ENCODE measurements around the gene CUL7.

The CUL7 gene

DNA sequence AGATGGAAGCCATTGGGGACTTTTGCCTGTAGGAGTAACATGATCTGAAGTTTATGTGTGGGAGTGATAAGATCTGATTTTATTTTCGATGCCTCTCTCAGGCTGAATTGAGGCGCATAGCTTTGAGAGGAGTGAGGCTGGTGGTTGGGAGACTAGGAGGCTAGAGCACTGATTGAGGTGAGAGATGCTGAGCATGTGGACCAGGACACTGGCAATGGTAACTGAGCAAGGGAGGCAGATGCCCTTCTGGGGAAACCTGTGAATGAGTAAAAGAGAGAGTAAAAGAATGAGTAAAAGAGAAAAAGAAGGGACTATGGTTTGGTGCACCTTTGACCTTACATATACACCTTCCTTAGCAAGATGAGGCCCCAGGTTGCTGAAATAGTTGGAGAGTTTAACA, 29.2 kb downstream of the CUL7 start:
- no peak for DNase-seq (ENCODE audit: low spot score)
- no peaks in the 10 kb centered on the region for H3K9me3 Mint-ChIP-seq
- H3K4me1 Mint-ChIP-seq (ENCODE audit: low read depth): peaks cover 11% of the 10 kb centered on the region
- H3K27ac Mint-ChIP-seq: peak overlapping the region; percentile 4
- H3K27me3 Mint-ChIP-seq (ENCODE audit: low read depth): no peaks in the 10 kb centered on the region
- H3K36me3 Mint-ChIP-seq (ENCODE audit: low read depth): peaks cover 46% of the 10 kb centered on the region
- no peak overlapping the region for H3K4me3 Mint-ChIP-seq

DNA sequence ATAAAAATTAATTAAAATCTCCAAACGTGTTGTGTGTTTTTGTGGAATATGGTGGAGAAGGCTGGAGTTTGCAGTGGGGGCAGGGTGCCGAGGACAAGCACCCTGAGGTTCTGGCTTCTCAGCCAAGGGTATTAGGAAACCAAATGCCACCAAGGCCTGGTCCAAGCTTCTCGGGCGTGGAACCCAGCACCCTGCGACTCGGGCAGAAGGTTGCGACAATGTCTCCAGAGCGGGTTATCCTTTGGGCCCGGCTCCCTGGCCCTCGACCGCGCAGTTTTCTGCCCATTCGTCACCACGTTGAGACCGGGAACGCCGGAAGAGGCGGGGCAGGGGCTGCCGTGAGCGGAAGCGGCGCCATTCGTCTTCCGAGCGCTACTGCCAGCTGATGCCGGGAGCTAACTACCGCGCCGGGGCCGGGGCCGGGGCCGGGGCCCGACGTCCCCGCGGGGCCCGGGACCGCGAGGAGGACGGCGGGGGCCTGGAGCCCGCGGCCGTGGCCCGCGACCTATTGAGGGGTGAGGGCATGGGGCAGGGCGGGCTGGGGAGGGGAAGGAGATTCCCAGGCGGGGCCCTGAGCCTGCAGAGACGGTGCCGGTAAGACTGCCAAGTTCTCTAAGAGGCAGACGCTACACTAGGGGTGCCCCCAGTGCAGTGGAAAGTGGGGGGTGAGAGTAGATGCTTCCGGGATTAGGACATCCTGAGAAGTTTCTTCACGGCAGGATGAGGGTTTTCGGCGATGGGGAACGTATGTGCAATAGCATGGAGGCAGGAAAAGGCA, 32.2 kb downstream of the CUL7 start, which contains the start of gene RRP36:
RRP36 (plus strand) TSS at position 354 of the 778 bp plus-strand sequence; CDS start at position 386, 32 bp downstream.
- DNase-seq (ENCODE audit: low spot score): peak; percentile 74
- H3K4me3 Mint-ChIP-seq: peak within 1 kb of the TSS; percentile 98
- no peaks in the 10 kb centered on the region for H3K27me3 Mint-ChIP-seq (ENCODE audit: low read depth)
- peak within 1 kb of the TSS; percentile 90 for H3K27ac Mint-ChIP-seq
- H3K9me3 Mint-ChIP-seq: no peaks in the 10 kb centered on the region
- peaks cover 15% of the 10 kb centered on the region for H3K4me1 Mint-ChIP-seq (ENCODE audit: low read depth)
- H3K36me3 Mint-ChIP-seq (ENCODE audit: low read depth): peaks cover 52% of the 10 kb centered on the region

GRCh38 chr6:43020847-43021246, 32.8 kb downstream of the CUL7 start:
- Mint-ChIP-seq H3K4me3 (peak overlapping the region; percentile 86), H3K27ac (peak overlapping the region; percentile 4), H3K4me1 (ENCODE audit: low read depth) (peaks cover 19% of the 10 kb centered on the region), H3K9me3 (no peaks in the 10 kb centered on the region), H3K27me3 (ENCODE audit: low read depth) (no peaks in the 10 kb centered on the region), H3K36me3 (ENCODE audit: low read depth) (peaks cover 51% of the 10 kb centered on the region)
- DNase-seq (ENCODE audit: low spot score): no peak

- no peaks in the 10 kb centered on the region for H3K27me3 Mint-ChIP-seq (ENCODE audit: low read depth)
- H3K27ac Mint-ChIP-seq: no peak overlapping the region
- H3K4me3 Mint-ChIP-seq: peak overlapping the region; percentile 17
- peaks cover 20% of the 10 kb centered on the region for H3K4me1 Mint-ChIP-seq (ENCODE audit: low read depth)
- DNase-seq (ENCODE audit: low spot score): no peak
- peaks cover 49% of the 10 kb centered on the region for H3K36me3 Mint-ChIP-seq (ENCODE audit: low read depth)
- no peaks in the 10 kb centered on the region for H3K9me3 Mint-ChIP-seq
These were observed 33.5 kb downstream of the CUL7 start for GRCh38 chr6:43020052-43020705.

- peak overlapping the region; percentile 62 for H3K27ac Mint-ChIP-seq
- H3K4me1 Mint-ChIP-seq (ENCODE audit: low read depth): peaks cover 24% of the 10 kb centered on the region
- H3K27me3 Mint-ChIP-seq (ENCODE audit: low read depth): no peaks in the 10 kb centered on the region
- H3K4me3 Mint-ChIP-seq: peak overlapping the region; percentile 45
- no peaks in the 10 kb centered on the region for H3K9me3 Mint-ChIP-seq
- no peak for DNase-seq (ENCODE audit: low spot score)
- peaks cover 47% of the 10 kb centered on the region for H3K36me3 Mint-ChIP-seq (ENCODE audit: low read depth)
These were observed 34.5 kb downstream of the CUL7 start for GRCh38 chr6:43019152-43019551.

DNA sequence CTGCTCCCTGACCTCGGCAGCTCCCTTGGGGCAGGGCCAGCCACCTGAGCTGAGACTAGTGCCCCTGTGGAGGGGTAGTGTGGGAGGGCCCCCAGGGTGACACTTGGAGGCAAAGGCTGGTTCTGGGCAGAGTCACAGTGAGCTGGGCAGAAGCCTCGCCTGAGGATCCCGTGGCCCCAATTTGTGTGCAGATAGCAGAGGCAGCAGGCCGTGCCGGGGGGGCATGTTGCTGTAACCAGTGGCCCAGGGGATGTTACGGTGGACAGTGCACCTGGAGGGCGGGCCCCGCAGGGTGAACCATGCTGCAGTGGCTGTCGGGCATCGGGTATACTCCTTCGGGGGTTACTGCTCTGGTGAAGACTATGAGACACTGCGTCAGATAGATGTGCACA, 36.7 kb downstream of the CUL7 start:
- Mint-ChIP-seq H3K27me3 (ENCODE audit: low read depth) (no peaks in the 10 kb centered on the region), H3K27ac (no peak overlapping the region), H3K4me1 (ENCODE audit: low read depth) (peaks cover 35% of the 10 kb centered on the region), H3K36me3 (ENCODE audit: low read depth) (peaks cover 53% of the 10 kb centered on the region), H3K9me3 (no peaks in the 10 kb centered on the region), H3K4me3 (no peak overlapping the region)
- no peak for DNase-seq (ENCODE audit: low spot score)

GRCh38 chr6:43016176-43016942, 37.3 kb downstream of the CUL7 start:
- DNase-seq (ENCODE audit: low spot score): no peak
- Mint-ChIP-seq H3K27ac (peak overlapping the region; percentile 23), H3K4me3 (peak overlapping the region; percentile 64), H3K27me3 (ENCODE audit: low read depth) (no peaks in the 10 kb centered on the region), H3K4me1 (ENCODE audit: low read depth) (peaks cover 35% of the 10 kb centered on the region), H3K9me3 (no peaks in the 10 kb centered on the region), H3K36me3 (ENCODE audit: low read depth) (peaks cover 56% of the 10 kb centered on the region)

GRCh38 chr6:43014434-43014909, 39.2 kb downstream of the CUL7 start:
- peak overlapping the region; percentile 97 for H3K4me3 Mint-ChIP-seq
- H3K27ac Mint-ChIP-seq: peak overlapping the region; percentile 92
- H3K27me3 Mint-ChIP-seq (ENCODE audit: low read depth): no peaks in the 10 kb centered on the region
- H3K4me1 Mint-ChIP-seq (ENCODE audit: low read depth): peaks cover 34% of the 10 kb centered on the region
- H3K9me3 Mint-ChIP-seq: no peaks in the 10 kb centered on the region
- peaks cover 59% of the 10 kb centered on the region for H3K36me3 Mint-ChIP-seq (ENCODE audit: low read depth)
- DNase-seq (ENCODE audit: low spot score): no peak

DNA sequence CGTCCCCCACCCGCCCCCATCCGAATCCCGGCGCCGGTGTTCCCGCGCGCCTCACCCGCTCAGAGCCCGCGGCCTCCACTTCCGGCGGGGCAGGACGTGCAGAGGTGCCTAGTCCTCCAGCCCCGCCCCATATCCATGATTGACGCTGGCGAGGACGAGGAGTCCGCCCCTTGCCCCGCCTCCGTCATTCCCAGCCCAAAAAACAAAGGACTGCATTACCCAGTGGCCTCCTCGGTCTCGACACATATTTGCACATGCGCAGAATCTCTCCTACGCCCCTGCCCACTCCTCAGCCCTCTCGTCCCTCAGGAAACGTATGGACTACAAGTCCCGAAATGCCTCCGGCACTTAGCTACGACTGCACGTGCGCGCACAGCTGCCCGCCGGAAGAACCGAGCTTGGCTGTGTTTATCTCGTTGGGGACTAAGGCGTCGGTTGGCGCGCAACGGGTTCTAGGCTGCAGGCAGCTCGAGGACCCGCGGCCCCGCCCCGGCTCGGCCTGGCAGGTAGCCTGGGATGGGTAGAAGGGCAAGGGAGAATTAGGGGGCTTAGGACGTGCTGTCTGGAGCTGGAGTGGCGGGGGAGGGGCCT, 39.7 kb downstream of the CUL7 start, which contains the start of the genes KLHDC3 and MEA1:
KLHDC3 (plus strand) TSS at position 407 of the 591 bp plus-strand sequence. CDS start 2,944 bp downstream, outside the sequence.
MEA1 (minus strand) TSS at position 104 of the 591 bp plus-strand sequence. CDS start 133 bp downstream, outside the sequence.
- peak; percentile 99 for DNase-seq (ENCODE audit: low spot score)
- peaks cover 59% of the 10 kb centered on the region for H3K36me3 Mint-ChIP-seq (ENCODE audit: low read depth)

DNA sequence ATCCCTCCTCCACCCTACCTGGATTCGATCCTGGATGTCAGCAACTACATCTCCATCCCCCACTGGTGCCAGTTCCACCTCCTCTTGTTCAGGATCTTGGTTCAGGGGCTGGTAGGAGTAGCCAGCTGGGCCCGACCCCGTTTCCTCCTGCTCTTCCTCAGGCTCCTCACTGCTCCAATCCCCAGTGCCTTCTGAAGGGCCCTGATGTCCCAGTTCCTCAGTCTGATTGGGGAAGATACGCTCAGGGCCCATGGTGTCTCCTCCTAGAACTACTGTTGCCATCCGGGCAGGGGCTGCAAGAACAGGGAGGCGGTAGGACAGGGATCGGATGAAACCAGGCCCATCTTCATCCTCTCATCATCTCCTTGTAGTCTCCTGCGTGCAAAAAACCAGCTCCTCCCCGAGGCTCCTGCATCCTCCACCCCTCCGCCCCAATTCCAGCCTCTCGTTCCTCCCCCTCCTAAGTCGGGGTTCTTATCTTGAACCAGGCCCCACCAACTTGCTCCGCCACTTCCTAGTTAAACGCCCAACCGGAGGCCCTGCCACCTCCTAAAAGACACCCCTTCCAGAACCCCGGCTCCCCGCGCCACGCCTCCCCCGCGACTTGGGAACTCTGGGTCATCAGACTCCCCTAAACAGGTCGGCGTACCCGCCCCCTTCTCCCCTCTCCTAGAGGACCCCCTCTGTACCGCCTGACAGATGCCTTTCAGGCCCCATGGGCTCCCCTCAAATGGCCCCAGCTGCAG, 40.4 kb downstream of the CUL7 start:
- Mint-ChIP-seq H3K27me3 (ENCODE audit: low read depth) (no peaks in the 10 kb centered on the region), H3K27ac (peak overlapping the region; percentile 92), H3K36me3 (ENCODE audit: low read depth) (peaks cover 54% of the 10 kb centered on the region), H3K4me3 (peak overlapping the region; percentile 97), H3K9me3 (no peaks in the 10 kb centered on the region), H3K4me1 (ENCODE audit: low read depth) (peaks cover 34% of the 10 kb centered on the region)
- no peak for DNase-seq (ENCODE audit: low spot score)

More for the DNA sequence above, 39.7 kb downstream of the CUL7 start, which contains the start of the genes KLHDC3 and MEA1:
- no peaks in the 10 kb centered on the region for H3K9me3 Mint-ChIP-seq
- peaks cover 34% of the 10 kb centered on the region for H3K4me1 Mint-ChIP-seq (ENCODE audit: low read depth)
- peak within 1 kb of the TSS; percentile 97 for H3K4me3 Mint-ChIP-seq
- peak within 1 kb of the TSS; percentile 92 for H3K27ac Mint-ChIP-seq
- H3K27me3 Mint-ChIP-seq (ENCODE audit: low read depth): no peaks in the 10 kb centered on the region

- H3K4me3 Mint-ChIP-seq: peak overlapping the region; percentile 97
- no peak overlapping the region for H3K27ac Mint-ChIP-seq
- no peaks in the 10 kb centered on the region for H3K27me3 Mint-ChIP-seq (ENCODE audit: low read depth)
- peaks cover 34% of the 10 kb centered on the region for H3K4me1 Mint-ChIP-seq (ENCODE audit: low read depth)
- H3K36me3 Mint-ChIP-seq (ENCODE audit: low read depth): peaks cover 49% of the 10 kb centered on the region
- H3K9me3 Mint-ChIP-seq: no peaks in the 10 kb centered on the region
- no peak for DNase-seq (ENCODE audit: low spot score)
These were observed 41.3 kb downstream of the CUL7 start for GRCh38 chr6:43012364-43012763.

DNA sequence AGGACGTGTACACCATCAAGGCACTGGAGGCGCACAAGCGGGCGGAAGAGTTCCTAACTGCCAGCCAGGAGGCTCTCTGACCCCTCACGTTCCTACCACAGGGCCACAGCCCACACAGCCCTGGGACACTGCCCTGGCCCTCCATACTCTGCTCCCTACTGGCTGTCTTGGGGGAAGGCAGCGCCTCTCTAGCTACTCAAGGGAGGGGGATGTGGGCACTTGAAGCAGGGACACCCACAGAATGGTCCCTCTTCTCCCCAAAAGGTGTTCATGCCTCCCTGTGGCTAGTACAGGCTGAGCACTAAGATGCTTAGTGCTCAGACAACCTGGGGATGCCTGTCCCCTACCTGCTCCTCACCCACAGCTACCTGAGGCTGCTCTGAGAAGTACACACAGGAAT, 42.4 kb downstream of the CUL7 start:
- no peaks in the 10 kb centered on the region for H3K9me3 Mint-ChIP-seq
- no peak overlapping the region for H3K27ac Mint-ChIP-seq
- H3K36me3 Mint-ChIP-seq (ENCODE audit: low read depth): peaks cover 46% of the 10 kb centered on the region
- no peaks in the 10 kb centered on the region for H3K27me3 Mint-ChIP-seq (ENCODE audit: low read depth)
- H3K4me1 Mint-ChIP-seq (ENCODE audit: low read depth): peaks cover 31% of the 10 kb centered on the region
- DNase-seq (ENCODE audit: low spot score): no peak
- H3K4me3 Mint-ChIP-seq: peak overlapping the region; percentile 97

GRCh38 chr6:43009124-43009523, 44.5 kb downstream of the CUL7 start:
- DNase-seq (ENCODE audit: low spot score): no peak

More at GRCh38 chr6:43009124-43009523, 44.5 kb downstream of the CUL7 start:
- Mint-ChIP-seq H3K27ac (no peak overlapping the region), H3K27me3 (ENCODE audit: low read depth) (no peaks in the 10 kb centered on the region), H3K36me3 (ENCODE audit: low read depth) (peaks cover 44% of the 10 kb centered on the region), H3K4me1 (ENCODE audit: low read depth) (peaks cover 18% of the 10 kb centered on the region), H3K9me3 (no peaks in the 10 kb centered on the region), H3K4me3 (no peak overlapping the region)

All from T-helper 2 cell treated with Interferon-gamma antibody and Interleukin-4, amounts not matched to agents 5 μg/mL and 100 μg/mL, for 36 hours (primary cell).